Left ventricle myocardium inferior (tissue), 1 donor: Measurements from ENCODE around the gene GAN. TPM values are rescaled to one million over a fixed set of nuclear protein-coding genes. Genes with fewer than 3 reads are reported as not detected.

Experiments used
- DNase-seq: peaks from one replicate; pipeline ENCODE4 v3.0.0-alpha.2; 2020
- H3K27ac ChIP-seq: fragments of 200-600 bp; replicated peaks from 2 replicates; pipeline ENCODE4 v1.8.0; 2021
- H3K27me3 ChIP-seq: fragments of 200-600 bp; 2 replicates; pipeline ENCODE4 v1.8.0; 2021; ENCODE audit warnings: low read depth
- H3K36me3 ChIP-seq: fragments of 200-600 bp; 2 replicates; pipeline ENCODE4 v1.8.0; 2021
- H3K4me1 ChIP-seq: fragments of 200-600 bp; 2 replicates; pipeline ENCODE4 v1.8.0; 2021
- H3K4me3 ChIP-seq: fragments of 200-600 bp; 2 replicates; pipeline ENCODE4 v1.8.0; 2021; ENCODE audit warnings: mild to moderate bottlenecking, moderate library complexity
- H3K9me3 ChIP-seq: fragments of 200-600 bp; replicated peaks from 2 replicates; pipeline ENCODE4 v1.8.0; 2021
- CTCF ChIP-seq: fragments of 200-600 bp; IDR thresholded peaks from 2 replicates; pipeline ENCODE4 v1.8.0; 2021; ENCODE audit warnings: antibody characterized with exemption, mild to moderate bottlenecking, borderline replicate concordance
- intact Hi-C: fragments of 100-400 bp; cut with micrococcal nuclease; formaldehyde crosslinking; loops from one replicate; pipeline ENCODE4 v1.11.0; 2022
- total RNA-seq: library from RNA; stranded (reverse); fragmentation: NEBNext Ultra II Directional; extraction: Animal tissue kit (Norgen Biotek cat#: 25700); gene quantifications from one replicate; pipeline ENCODE4 v1.2.1, GENCODE V29; 2021
- donor health status: DM: no; HTN: yes; CAD: no; lungs with severe emphysema.

Gene GAN
- total RNA-seq, 1 donor from 2014 or later, result 9.0 TPM

GRCh38 chr16:81436386-81436785 lies 121.6 kb downstream of the GAN start:
- DNase-seq, result no peak
- no peak overlapping the region for H3K4me3 ChIP-seq
- no peaks in the 10 kb centered on the region for H3K36me3 ChIP-seq
- H3K4me1 ChIP-seq, result no peaks in the 10 kb centered on the region
- peaks cover 10% of the 10 kb centered on the region for H3K27me3 ChIP-seq
- H3K9me3 ChIP-seq, result no peaks in the 10 kb centered on the region
- intact Hi-C loops, result no loop called here
- no peak for TF ChIP-seq CTCF
- no peak overlapping the region for H3K27ac ChIP-seq

GRCh38 chr16:81437865-81438264 lies 123.1 kb downstream of the GAN start:
- H3K4me1 ChIP-seq, result no peaks in the 10 kb centered on the region
- intact Hi-C loops, result no loop called here
- peaks cover 10% of the 10 kb centered on the region for H3K27me3 ChIP-seq
- no peak overlapping the region for H3K27ac ChIP-seq
- no peak for DNase-seq
- H3K9me3 ChIP-seq, result no peaks in the 10 kb centered on the region
- no peak overlapping the region for H3K4me3 ChIP-seq
- H3K36me3 ChIP-seq, result no peaks in the 10 kb centered on the region
- TF ChIP-seq CTCF, result no peak

Other genes with a start within 250 kb of the GAN start
- 0.88 TPM for gene C16orf46, start 237.7 kb upstream of the GAN start, total RNA-seq
- gene GCSH, start 218.6 kb upstream of the GAN start, total RNA-seq, result 47.5 TPM
- not detected for gene BCO1, start 76.3 kb upstream of the GAN start, total RNA-seq
- 11.2 TPM for gene CMIP, start 129.8 kb downstream of the GAN start, total RNA-seq